GM21390 (cell line): ENCODE measurements around the gene SARNP.
"Not testable (repeated sequence)": the region's sequence is repeated elsewhere in the genome, so short reads cannot be mapped to it uniquely, and the experiment has no call there.

Experiments
- ATAC-seq: cut with Tn5 transposase; IDR thresholded peaks from one replicate; pipeline ENCODE4 v1.9.1; 2021; ENCODE audit not compliant: unreplicated experiment

The SARNP gene

DNA sequence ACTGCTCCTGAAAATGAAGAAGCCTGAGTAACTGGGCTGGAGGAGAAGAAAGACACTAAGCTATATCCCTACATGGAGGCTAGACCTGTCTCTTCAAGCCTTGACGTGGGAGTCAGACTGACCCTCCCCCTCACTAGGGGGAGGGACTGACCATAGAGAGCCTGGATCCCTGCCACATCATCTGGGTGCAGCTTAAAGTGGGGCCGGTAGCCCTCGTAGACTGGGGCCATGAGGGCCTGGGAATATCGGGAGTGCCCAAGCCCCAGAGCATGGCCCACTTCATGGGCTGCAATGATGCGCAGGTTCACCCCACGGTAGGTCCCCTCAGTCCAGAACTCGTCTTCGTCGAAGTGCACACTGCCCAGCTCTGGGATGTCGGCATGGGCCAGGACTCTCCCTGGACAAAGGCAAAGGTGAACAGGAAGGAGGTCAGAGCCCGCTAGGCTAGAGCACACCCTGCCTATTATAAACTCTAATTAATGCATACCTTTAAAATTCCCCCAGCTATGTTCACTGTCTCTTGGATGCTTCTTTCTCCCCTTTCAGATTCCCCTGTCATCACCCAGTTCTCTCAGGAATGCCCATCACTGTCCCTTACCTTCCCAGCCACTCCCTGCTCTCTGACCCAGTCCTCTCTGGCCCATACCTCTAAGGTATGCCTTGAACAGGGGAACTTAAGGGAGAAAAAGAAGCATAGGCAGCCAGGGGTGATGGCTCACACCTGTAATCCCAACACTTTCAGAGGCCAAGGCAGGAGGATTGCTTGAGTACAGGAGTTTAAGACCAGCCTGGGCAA lies 22.0 kb upstream of the SARNP start:
- ATAC-seq = no peak

GRCh38 chr12:55838361-55838760 lies 20.8 kb upstream of the SARNP start:
- no peak for ATAC-seq

- not testable (repeated sequence) for ATAC-seq
These were observed 16.9 kb upstream of the SARNP start for GRCh38 chr12:55834400-55834799.

DNA sequence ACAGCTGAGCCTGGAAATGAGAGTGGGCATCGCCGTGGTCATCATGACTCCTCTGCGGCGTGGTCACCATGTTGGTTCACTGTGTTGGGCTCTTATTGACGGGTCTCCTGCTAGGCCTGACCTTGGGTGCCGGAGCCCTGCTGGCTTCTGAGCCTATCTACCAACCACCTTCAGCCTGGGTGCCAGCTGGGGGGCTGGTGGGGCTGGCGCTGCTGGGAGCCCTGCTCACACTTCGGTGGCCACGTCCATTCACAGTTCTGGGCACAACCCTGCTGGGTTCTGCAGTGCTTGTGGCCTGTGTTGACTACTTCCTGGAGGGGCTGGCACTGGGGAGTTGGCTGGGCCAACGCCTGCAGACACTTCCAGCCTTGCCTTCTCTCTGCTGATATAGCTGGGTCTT lies 15.5 kb upstream of the SARNP start:
- ATAC-seq = no peak

- no peak for ATAC-seq
These were observed 13.9 kb upstream of the SARNP start for GRCh38 chr12:55831447-55831815.

- ATAC-seq = no peak
These were observed 13.3 kb upstream of the SARNP start for GRCh38 chr12:55830601-55831446.

- ATAC-seq = peak; percentile 25
These were observed 12.6 kb upstream of the SARNP start for GRCh38 chr12:55829967-55830600.

GRCh38 chr12:55828357-55828756 lies 10.8 kb upstream of the SARNP start:
- no peak for ATAC-seq

GRCh38 chr12:55827806-55828205 lies 10.3 kb upstream of the SARNP start:
- ATAC-seq = no peak

DNA sequence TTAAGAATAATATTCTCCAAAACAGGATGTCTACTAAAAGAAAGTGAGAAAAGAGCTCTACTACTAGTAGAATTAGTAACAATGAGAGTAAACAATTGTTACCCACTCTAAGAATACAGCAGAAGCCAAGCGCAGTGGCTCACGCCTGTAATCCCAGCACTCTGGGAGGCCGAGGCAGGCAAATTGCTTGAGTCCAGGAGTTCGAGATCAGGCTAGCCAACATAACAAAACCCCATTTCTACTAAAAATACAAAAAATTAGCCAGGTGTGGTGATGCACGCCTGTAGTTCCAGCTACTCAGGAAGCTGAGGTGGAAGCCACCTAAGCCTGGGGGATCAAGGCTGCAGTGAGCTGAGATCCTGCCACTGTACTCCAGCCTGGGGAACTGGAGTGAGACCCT lies 7.2 kb upstream of the SARNP start:
- no peak for ATAC-seq

DNA sequence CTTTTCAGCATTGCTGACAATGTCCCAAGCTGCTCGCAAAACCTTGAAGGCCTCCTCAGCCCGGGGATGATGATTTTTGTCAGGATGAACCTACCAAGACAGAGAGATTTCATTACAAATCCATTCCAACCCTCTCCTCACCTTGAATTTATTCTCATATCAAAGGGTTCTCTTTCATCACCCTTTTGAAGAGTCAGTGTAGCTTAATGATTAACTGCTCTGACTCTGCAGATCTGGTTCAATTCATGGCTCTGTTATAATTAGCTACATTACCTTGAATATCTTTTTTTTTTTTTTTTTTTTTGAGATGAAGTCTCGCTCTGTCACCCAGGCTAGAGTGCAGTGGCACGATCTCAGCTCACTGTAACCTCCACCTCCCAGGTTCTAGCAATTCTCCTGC lies 5.9 kb upstream of the SARNP start:
- ATAC-seq = no peak

- no peak for ATAC-seq
These were observed 4.7 kb upstream of the SARNP start for GRCh38 chr12:55822228-55822627.

GRCh38 chr12:55820679-55821078 lies 3.2 kb upstream of the SARNP start:
- ATAC-seq = no peak

- no peak for ATAC-seq
These were observed 1.4 kb upstream of the SARNP start for GRCh38 chr12:55818886-55819285.

- peak; percentile 28 for ATAC-seq
These were observed 710 bp upstream of the SARNP start for GRCh38 chr12:55818140-55818728.

DNA sequence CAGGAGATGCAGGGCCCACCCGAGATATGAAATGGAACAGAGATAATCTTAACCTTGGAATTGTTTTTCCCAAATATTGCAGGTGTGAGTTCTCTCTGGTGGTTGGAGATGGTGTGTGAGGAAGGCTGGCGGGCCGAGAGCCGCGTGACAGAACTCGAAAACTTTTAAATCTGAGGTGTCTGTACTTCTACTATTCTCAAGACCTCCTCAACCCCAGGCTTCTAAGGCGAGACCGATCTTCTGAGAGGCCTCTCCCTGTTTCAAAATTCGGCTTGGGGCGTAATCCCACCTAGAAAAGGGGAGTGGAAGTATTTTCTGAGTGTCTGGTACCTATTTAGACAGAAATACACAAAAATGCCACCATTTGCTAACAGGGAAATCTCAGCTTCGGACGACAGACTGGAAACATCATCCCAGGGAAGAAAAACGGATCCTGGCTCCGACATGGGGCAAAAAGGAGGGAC lies 611 bp downstream of the SARNP start:
- ATAC-seq = no peak

GRCh38 chr12:55815473-55815872 lies 2.1 kb downstream of the SARNP start:
- no peak for ATAC-seq

DNA sequence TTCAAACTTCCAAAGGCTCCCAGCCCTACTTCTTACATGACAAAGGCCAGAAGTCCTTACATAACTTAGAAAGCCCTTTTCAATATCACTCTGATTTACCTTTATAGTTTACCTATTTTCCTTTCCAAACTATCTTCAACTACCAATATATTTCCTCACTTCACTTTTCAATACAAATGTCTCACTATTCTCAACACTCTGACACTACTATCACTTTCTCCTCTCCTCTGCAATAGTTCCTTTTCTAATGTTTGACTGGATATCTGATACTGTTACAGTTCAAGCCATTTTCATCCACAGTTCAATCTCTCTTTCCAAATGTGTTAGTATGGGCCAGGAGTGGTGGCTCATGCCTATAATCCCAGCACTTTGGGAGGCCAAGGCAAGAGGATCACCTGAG lies 3.3 kb downstream of the SARNP start:
- no peak for ATAC-seq

DNA sequence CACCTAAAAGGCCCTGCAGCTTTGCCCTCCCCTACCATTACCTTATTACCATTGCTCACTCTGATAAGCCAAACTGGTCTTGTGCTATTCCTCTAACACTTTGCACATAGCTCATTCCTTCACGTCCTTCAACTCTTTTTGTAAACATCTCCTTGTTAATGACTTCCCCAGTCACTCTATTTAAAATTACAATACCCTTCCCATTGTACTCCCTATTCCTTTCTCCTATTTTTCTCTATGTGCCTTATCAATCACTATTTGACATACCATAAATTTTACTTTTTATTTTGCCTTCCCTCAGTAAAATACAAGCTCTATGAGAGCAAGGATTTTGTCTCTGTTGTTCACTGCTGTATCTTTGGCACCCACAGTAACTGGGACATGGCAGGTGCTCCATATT lies 5.4 kb downstream of the SARNP start:
- ATAC-seq = no peak

DNA sequence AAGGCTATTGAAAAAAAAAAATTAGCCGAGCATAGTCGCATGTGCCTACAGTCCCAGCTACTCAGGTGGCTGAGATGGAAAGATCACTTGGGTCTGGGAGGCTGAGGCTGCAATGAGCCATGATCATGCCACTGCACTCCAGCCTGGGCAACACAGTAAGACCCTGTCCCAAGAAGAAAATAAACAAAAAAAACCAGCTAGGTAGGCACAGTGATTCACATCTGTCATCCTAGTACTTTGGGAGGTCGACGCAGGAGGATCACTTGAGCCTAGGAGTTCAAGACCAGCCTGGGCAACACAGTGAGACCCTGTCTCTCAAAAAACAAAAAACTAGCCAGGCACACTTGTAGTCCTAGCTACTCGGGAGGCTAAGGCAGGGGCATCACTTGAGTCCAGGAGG lies 8.2 kb downstream of the SARNP start:
- no peak for ATAC-seq

DNA sequence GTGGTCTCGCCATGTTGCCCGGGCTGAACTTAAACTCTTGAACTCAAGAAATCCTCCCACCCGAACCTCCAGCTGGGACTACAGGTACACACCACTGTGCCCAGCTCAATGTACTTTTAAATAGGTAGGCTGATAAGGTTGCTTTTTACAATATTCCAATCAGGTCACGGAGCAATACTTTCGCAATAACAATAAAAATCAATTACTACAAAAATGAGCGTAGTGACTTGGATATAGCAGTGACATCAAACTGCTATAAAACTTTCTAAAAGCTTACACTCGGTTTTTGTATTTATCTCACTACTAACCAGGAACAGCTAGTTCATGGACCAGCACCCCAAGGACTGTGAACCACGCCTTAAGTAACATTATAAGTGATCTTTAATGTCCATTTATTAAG lies 10.5 kb downstream of the SARNP start:
- ATAC-seq = no peak
